A673 (cell line): Measurements from ENCODE around the gene LINGO3.

Source experiments
- CTCF ChIP-seq: fragments of 300-800, 200-600 bp; sonication (generic); conservative IDR thresholded peaks from 2 replicates; pipeline ENCODE4 v1.5.1; 2017; ENCODE audit warnings: low read depth, mild to moderate bottlenecking, antibody characterized with exemption, low read length, moderate library complexity, mixed read lengths
- EZH2 ChIP-seq: fragments of 200-600 bp; sonication (generic); IDR thresholded peaks from 2 replicates; pipeline ENCODE4 v1.6.1; 2017; ENCODE audit warnings: borderline replicate concordance, low read depth, mild to moderate bottlenecking, mixed read lengths, antibody characterized with exemption, low read length; ENCODE audit not compliant: poor library complexity, severe bottlenecking

- TF ChIP-seq CTCF: peak; percentile 74
- TF ChIP-seq EZH2: no peak
Measured at GRCh38 chr19:2274931-2275535, 32.9 kb downstream of the LINGO3 start.
